PC-3 (cell line): ENCODE data around the gene DIS3L. TPM values are rescaled to one million over a fixed set of nuclear protein-coding genes. Genes with fewer than 3 reads are reported as not detected.

Experiments
- ATAC-seq: fragments of 200-7000 bp; cut with Tn5 transposase; 2 replicates; pipeline ENCODE4 v1.9.1; 2020; ENCODE audit warnings: mild to moderate bottlenecking, moderate library complexity
- BruUV-seq: library from RNA; stranded (reverse); fragments of 400-500 nt; replicated peaks from 2 replicates; lab custom pipeline; 2021; lab: Mats Ljungman, UMichigan
- CTCF ChIA-PET: fragments of 300-600 bp; sonication (Branson Sonifier 250); formaldehyde crosslinking; loops from one replicate; lab custom pipeline; 2022; ENCODE audit warnings: antibody characterized with exemption; lab: Charles Lee
- POLR2A ChIA-PET: fragments of 300-600 bp; sonication (Branson Sonifier 250); formaldehyde crosslinking; loops from one replicate; lab custom pipeline; 2022; ENCODE audit warnings: antibody characterized with exemption; ENCODE audit not compliant: unreplicated experiment; lab: Charles Lee
- DNase-seq: peaks from one replicate; pipeline ENCODE4 v3.0.0-alpha.2; 2015
- H2AFZ ChIP-seq: fragments of 300-600 bp; sonication (generic); 2 replicates; pipeline ENCODE4 v1.6.0; 2016; ENCODE audit warnings: antibody characterized with exemption, low read length
- H3F3A ChIP-seq: fragments of 300-600 bp; sonication (generic); one replicate; pipeline ENCODE4 v1.6.0; 2017; ENCODE audit warnings: antibody characterized with exemption, low read length, control low read depth, mild to moderate bottlenecking; ENCODE audit not compliant: unreplicated experiment
- H3K27ac ChIP-seq: fragments of 300-600 bp; sonication (generic); 2 replicates; pipeline ENCODE4 v1.5.1; 2016; ENCODE audit warnings: mild to moderate bottlenecking, low read length
- H3K27me3 ChIP-seq: fragments of 300-600 bp; sonication (generic); 2 replicates; pipeline ENCODE4 v1.6.1; 2016; ENCODE audit warnings: low read length, mixed read lengths
- H3K36me3 ChIP-seq: fragments of 300-600 bp; sonication (generic); 2 replicates; pipeline ENCODE4 v1.6.1; 2016; ENCODE audit warnings: low read depth, mixed run types, low read length, mixed read lengths
- H3K4me1 ChIP-seq: fragments of 300-600 bp; sonication (generic); 2 replicates; pipeline ENCODE4 v1.5.1; 2016; ENCODE audit warnings: low read length; ENCODE audit not compliant: insufficient read depth
- H3K4me2 ChIP-seq: fragments of 300-600 bp; sonication (generic); 2 replicates; pipeline ENCODE4 v1.6.0; 2016; ENCODE audit warnings: low read length
- H3K4me3 ChIP-seq: fragments of 300-600 bp; sonication (generic); 2 replicates; pipeline ENCODE4 v1.5.1; 2016; ENCODE audit warnings: mild to moderate bottlenecking, low read length, mixed read lengths
- H3K79me2 ChIP-seq: fragments of 300-600 bp; sonication (generic); 2 replicates; pipeline ENCODE4 v1.6.1; 2017; ENCODE audit warnings: low read length, mixed read lengths
- H3K9ac ChIP-seq: fragments of 300-600 bp; sonication (generic); 2 replicates; pipeline ENCODE4 v1.6.0; 2016; ENCODE audit warnings: mild to moderate bottlenecking, low read length
- H3K9me2 ChIP-seq: fragments of 300-600 bp; sonication (generic); replicated peaks from 2 replicates; pipeline ENCODE4 v1.6.1; 2016; ENCODE audit warnings: mixed run types, low read length, mixed read lengths
- H3K9me3 ChIP-seq: fragments of 300-600 bp; sonication (generic); 2 replicates; pipeline ENCODE4 v1.6.1; 2016; ENCODE audit warnings: low read length, mixed read lengths
- H4K20me1 ChIP-seq: fragments of 300-600 bp; sonication (generic); 2 replicates; pipeline ENCODE4 v1.6.1; 2016; ENCODE audit warnings: low read length, mixed read lengths
- EZH2 ChIP-seq: fragments of 300-600 bp; sonication (generic); IDR thresholded peaks from one replicate; pipeline ENCODE4 v1.6.1; 2017; ENCODE audit warnings: antibody characterized with exemption, mild to moderate bottlenecking, low read length; ENCODE audit not compliant: unreplicated experiment
- EZH2phosphoT487 ChIP-seq: fragments of 300-600 bp; sonication (generic); IDR thresholded peaks from 2 replicates; pipeline ENCODE4 v1.6.1; 2018; ENCODE audit warnings: mild to moderate bottlenecking, antibody characterized with exemption, low read length, borderline replicate concordance
- intact Hi-C: fragments of 100-400 bp; cut with micrococcal nuclease; formaldehyde crosslinking; loops from 2 replicates; pipeline ENCODE4 v1.9.0; 2023
- total RNA-seq: library from RNA; depleted of rRNA; stranded (reverse); fragments of >200 nt; gene quantifications from 2 replicates; pipeline ENCODE4 v1.2.3, GENCODE V29; 2014
- TF ChIP-seq, protein P1 (sequence below): fragments of 300-600 bp; sonication (generic); conservative IDR thresholded peaks from 2 replicates; pipeline ENCODE4 v1.5.1; 2017; ENCODE audit warnings: antibody characterized with exemption, low read depth, mild to moderate bottlenecking, low read length

DIS3L gene
- total RNA-seq, 1 experiment from 2014 or later = 18.7 TPM

DNA sequence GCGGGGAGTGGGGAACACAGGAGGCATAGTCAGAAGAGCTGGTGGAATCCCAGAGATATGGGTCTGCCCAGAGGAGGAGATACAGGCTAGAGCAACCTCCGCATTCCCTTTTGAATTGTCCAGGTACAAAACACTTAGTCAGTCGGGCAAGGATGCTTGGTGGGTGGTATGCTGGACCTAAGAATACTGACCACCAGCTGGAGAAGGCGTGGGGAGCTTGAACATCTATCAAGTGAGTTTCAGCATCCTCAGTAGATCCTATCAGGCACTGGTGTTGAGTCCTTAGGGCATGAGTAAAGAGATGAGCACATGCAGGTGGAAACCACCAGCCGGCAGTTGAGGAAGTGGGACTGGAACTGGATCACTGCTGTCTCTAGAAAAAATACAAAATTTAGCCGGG lies 14.7 kb upstream of the DIS3L start:
- Histone ChIP-seq H3F3A (no peaks in the 10 kb centered on the region), H4K20me1 (no peaks in the 10 kb centered on the region), H3K9ac (no peak overlapping the region), H3K4me3 (no peak overlapping the region), H3K79me2 (no peaks in the 10 kb centered on the region), H3K27ac (no peak overlapping the region), H3K4me2 (no peak overlapping the region), H3K36me3 (no peaks in the 10 kb centered on the region), H2AFZ (no peak overlapping the region), H3K9me3 (0 out of 2 replicates have a peak, but pooled peaks cover 4% of the 10 kb centered on the region), H3K9me2 (no peaks in the 10 kb centered on the region), H3K4me1 (no peaks in the 10 kb centered on the region), H3K27me3 (no peaks in the 10 kb centered on the region)
- TF ChIP-seq, protein P1, sequence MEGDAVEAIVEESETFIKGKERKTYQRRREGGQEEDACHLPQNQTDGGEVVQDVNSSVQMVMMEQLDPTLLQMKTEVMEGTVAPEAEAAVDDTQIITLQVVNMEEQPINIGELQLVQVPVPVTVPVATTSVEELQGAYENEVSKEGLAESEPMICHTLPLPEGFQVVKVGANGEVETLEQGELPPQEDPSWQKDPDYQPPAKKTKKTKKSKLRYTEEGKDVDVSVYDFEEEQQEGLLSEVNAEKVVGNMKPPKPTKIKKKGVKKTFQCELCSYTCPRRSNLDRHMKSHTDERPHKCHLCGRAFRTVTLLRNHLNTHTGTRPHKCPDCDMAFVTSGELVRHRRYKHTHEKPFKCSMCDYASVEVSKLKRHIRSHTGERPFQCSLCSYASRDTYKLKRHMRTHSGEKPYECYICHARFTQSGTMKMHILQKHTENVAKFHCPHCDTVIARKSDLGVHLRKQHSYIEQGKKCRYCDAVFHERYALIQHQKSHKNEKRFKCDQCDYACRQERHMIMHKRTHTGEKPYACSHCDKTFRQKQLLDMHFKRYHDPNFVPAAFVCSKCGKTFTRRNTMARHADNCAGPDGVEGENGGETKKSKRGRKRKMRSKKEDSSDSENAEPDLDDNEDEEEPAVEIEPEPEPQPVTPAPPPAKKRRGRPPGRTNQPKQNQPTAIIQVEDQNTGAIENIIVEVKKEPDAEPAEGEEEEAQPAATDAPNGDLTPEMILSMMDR = no peak
- TF ChIP-seq EZH2 = no peak
- TF ChIP-seq EZH2phosphoT487 = no peak
- intact Hi-C loops = no loop called here
- DNase-seq = no peak
- POLR2A ChIA-PET = no interaction called here
- BruUV-seq = no TSS peak
- CTCF ChIA-PET = no interaction called here
- no peak for ATAC-seq

DNA sequence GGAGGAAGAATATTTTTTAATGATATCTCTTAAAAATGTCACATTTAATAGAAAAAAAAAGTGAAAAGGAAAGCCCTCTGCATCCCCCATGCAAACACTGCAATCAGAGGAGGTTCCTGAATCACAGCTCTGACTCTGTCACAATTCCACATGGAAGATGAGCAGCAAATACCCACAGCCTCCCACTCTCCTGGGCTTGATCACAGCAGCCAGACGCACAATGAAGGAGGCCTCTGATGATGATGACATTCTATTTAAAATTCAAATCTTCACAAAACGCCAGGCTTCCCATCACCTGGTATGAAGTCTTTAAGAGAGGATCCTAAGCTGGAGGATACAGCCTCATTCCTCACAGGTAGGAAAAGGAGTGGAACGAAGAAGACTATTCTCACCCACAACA lies 9.1 kb upstream of the DIS3L start:
- Histone ChIP-seq H3K4me1 (no peaks in the 10 kb centered on the region), H3K4me2 (no peak overlapping the region), H3K4me3 (no peak overlapping the region), H2AFZ (no peak overlapping the region), H3K36me3 (no peaks in the 10 kb centered on the region), H3F3A (no peaks in the 10 kb centered on the region), H3K27me3 (no peaks in the 10 kb centered on the region), H3K79me2 (no peaks in the 10 kb centered on the region), H3K9ac (no peak overlapping the region), H3K9me3 (no peaks in the 10 kb centered on the region), H3K27ac (no peak overlapping the region), H3K9me2 (no peaks in the 10 kb centered on the region), H4K20me1 (no peaks in the 10 kb centered on the region)
- ChIA-PET POLR2A (no interaction called here), CTCF (no interaction called here)
- DNase-seq (no peak), ATAC-seq (no peak)
- no TSS peak for BruUV-seq
- no peak for TF ChIP-seq EZH2
- TF ChIP-seq, protein P1 = no peak
- no peak for TF ChIP-seq EZH2phosphoT487
- intact Hi-C loops = no loop called here

DNA sequence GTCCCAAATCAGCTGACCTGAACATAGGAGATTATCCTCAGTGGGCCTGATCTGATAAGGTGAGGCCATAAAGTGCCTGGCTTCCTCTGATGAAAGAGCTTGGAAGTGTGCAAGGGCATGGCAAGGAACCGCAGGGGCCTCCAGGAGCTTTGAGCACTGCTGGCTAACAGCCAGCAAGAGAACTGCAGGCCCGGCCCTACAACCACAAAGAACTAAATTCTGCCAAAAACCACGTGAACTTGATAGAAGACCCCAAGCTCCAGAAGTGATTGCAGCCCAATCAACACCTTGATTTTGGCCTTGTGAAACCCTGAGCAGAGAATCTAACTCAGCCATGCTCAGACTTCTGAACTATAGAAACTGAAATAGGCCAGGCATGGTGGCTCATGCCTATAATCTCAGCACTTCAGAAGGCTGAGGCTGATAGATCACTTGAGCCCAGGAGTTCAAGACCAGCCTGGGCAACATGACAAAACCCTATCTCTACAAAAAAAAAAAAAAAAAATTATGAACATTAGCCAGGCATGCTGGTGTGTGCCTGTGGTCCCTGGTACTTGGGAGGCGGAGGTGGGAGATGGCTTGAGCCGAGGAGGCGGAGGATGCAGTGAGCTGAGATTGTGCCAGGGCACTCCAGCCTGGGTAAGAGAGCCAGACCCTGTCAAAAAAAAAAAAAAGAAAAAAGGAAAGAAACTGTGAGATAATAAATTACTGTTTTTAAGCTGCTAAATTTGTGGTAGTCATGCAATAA lies 7.7 kb upstream of the DIS3L start:
- ATAC-seq (no peak), DNase-seq (no peak)
- no peaks in the 10 kb centered on the region for H3K9me3 ChIP-seq
- no peak for TF ChIP-seq EZH2phosphoT487
- TF ChIP-seq, protein P1 = no peak
- TF ChIP-seq EZH2 = no peak
- no peaks in the 10 kb centered on the region for H3F3A ChIP-seq
- H3K9ac ChIP-seq = no peak overlapping the region
- ChIA-PET CTCF (no interaction called here), POLR2A (no interaction called here)
- no peaks in the 10 kb centered on the region for H3K9me2 ChIP-seq
- H2AFZ ChIP-seq = no peak overlapping the region
- no peaks in the 10 kb centered on the region for H3K36me3 ChIP-seq
- no peaks in the 10 kb centered on the region for H3K4me1 ChIP-seq
- no TSS peak for BruUV-seq
- H3K27ac ChIP-seq = no peak overlapping the region
- no peaks in the 10 kb centered on the region for H4K20me1 ChIP-seq
- H3K79me2 ChIP-seq = no peaks in the 10 kb centered on the region
- H3K4me3 ChIP-seq = no peak overlapping the region
- H3K27me3 ChIP-seq = no peaks in the 10 kb centered on the region
- no peak overlapping the region for H3K4me2 ChIP-seq
- intact Hi-C loops = loop anchor here (5.0 kb wide), 1 partner anchor 303 kb away; no protein-coding TSS in a partner anchor
